NCI-H345 treated with DMSO at 0.1 percent for 48 hours (cell line): ENCODE results near the gene CCDC97.
A peak's percentile ranks its signal among the peaks of the same experiment; 100 is the strongest.
"Not testable (repeated sequence)": the region's sequence is repeated elsewhere in the genome, so short reads cannot be mapped to it uniquely, and the experiment has no call there.

Experiments
- DNase-seq: peaks from one replicate; lab custom pipeline; 2025; ENCODE audit not compliant: unreplicated experiment; lab: John Stamatoyannopoulos, UW

Gene CCDC97

DNA sequence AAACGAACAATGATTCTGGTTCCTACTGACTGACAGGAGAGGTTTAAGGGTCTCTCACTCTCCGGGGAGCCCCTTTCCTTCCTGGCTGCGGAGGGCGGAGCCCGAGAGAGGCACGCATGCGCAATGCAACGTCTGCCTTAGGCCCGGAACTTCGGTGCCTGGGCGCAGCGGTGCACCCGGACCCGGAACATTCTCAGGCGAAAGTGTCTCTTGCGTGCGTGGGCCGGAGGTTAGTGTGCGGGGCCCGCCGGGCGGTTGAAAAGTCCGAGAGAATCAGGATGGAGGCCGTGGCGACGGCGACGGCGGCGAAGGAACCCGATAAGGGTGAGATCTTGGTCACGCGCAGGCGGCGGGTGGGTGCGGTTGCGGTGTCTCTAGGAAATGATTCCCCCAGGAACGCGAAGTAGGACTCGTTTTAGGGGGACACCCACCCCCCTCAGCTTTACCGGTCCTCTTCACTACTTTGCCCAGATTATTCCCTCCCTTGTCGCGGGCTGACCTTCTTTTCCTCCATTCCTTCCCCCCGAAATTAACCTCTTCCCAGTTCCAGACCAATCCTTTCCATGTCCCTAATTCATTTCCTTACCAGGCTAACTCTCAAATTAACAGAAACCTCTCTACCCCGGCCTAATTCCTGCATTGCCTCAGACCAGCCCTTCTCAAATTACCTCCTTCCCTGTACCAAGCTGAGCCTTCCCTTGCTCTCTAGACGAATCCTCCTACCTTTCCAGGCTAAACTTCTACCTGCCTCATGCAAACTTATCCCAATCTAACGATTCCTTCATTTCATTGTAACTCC lies at the start of gene CCDC97:
CCDC97 (plus strand) TSS at position 140 of the 799 bp plus-strand sequence; CDS start at position 279, 139 bp downstream.
- DNase-seq = peak; percentile 67

- DNase-seq = no peak
Measured at GRCh38 chr19:41261474-41262190, 48.3 kb upstream of the CCDC97 start.

- peak; percentile 46 for DNase-seq
Measured at GRCh38 chr19:41263042-41263849, 46.7 kb upstream of the CCDC97 start.

GRCh38 chr19:41263850-41264580 lies 46.0 kb upstream of the CCDC97 start, which contains the start of gene HNRNPUL1:
Gene HNRNPUL1, plus strand, starts transcription at chr19:41264372. Its CDS starts 132 bp downstream, at chr19:41264504.
- peak; percentile 97 for DNase-seq

GRCh38 chr19:41264581-41265394 lies 45.2 kb upstream of the CCDC97 start:
- DNase-seq = no peak

DNA sequence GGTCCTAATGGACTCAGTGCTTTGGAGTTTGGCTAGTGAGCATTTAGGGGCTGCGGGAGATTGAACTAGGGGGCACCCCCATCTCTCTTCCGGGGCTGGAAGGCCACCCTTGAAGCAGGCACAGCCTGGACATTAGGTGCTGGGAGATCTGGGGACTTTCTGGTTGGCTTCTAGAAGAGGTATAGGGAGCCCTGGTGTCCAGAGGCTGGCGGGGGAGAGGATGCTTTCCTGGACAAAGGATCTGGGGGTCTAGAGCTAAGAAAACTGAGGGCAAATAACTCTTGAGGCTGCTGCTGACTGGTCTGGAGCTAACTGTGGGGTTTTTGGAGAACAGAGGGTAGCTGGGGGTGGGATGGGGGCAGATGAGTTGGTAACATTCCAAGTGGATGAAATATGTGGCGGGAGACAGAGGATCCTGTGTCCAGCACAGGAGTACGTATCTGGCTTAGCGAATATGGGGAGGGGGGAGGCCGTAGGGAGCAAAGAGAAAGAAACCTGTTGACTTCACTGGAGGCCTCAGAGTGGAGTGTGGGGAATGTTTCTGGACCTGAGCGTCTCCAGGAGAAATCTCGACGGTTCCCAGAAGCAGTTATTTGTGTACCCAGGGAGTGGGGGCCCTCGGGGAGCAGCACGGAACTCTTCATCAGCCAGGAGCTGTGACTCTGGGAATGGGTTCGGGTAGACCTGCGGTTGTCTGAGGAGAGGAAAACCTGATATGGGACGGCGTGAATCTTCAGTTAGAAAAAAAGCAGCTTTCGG lies 44.4 kb upstream of the CCDC97 start:
- DNase-seq = no peak

- no peak for DNase-seq
Measured at GRCh38 chr19:41269055-41269454, 40.9 kb upstream of the CCDC97 start.

GRCh38 chr19:41269571-41269970 lies 40.4 kb upstream of the CCDC97 start:
- no peak for DNase-seq

DNA sequence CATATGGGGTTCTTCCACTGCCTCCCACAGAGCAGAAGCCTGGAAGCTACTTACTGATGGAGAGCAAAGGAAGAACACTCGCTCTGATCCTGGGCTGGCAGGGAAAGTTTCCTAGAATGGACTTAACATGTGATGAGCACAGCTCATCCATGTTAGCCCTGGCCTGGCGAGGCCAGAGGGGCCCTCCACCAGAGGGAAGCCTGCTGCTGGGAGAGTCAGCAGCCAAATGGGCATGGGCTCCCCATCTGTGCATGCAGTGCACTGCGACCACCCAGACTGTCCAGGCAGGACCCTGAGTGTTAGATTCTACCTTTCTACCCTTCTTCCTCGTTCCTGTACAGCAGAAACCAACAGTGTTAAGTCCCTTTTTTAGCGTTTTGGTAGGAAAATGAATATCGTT lies 36.9 kb upstream of the CCDC97 start:
- DNase-seq = no peak

- no peak for DNase-seq
Measured at GRCh38 chr19:41274802-41275201, 35.2 kb upstream of the CCDC97 start.

DNA sequence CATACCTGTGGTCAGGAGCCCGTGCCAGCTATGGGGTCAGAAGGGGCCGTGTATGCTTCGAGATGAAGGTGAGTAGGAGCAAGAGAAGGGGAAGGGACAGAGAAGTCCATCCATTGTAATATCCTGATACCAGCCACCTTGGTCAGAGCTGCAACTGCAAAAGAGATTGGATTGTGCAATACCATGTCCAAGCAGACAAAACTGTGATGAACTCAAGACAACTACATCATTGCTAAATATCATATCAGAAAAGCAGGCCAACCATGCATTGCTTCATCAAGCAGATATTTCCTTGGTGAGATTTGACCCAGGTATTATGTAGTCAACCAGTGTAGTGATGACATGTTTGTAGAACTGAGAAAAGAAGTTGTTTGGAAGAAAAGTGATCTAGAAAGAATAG lies 33.7 kb upstream of the CCDC97 start:
- no peak for DNase-seq

DNA sequence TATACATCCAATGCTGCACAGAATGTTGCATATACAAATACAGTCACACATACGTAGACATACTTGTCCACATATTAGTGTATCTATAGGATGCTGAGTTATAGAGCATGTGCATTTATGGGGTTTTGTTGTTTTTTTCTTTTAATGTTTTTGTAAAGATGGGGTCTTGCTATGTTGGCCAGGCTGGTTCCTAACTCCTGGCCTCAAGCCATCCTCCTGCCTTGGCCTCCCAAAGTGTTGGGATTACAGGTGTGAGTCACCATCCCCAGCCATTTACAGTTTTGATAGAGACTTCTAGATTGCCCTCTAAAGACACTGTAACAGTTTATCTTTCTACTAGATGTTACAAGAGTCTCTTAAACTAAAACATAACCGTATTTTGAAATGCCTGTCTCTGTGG lies 31.5 kb upstream of the CCDC97 start:
- no peak for DNase-seq

GRCh38 chr19:41288673-41289530 lies 21.1 kb upstream of the CCDC97 start:
- DNase-seq = no peak

- DNase-seq = not testable (repeated sequence)
Measured at GRCh38 chr19:41289814-41290213, 20.2 kb upstream of the CCDC97 start.

GRCh38 chr19:41294393-41294792 lies 15.6 kb upstream of the CCDC97 start:
- DNase-seq = no peak

DNA sequence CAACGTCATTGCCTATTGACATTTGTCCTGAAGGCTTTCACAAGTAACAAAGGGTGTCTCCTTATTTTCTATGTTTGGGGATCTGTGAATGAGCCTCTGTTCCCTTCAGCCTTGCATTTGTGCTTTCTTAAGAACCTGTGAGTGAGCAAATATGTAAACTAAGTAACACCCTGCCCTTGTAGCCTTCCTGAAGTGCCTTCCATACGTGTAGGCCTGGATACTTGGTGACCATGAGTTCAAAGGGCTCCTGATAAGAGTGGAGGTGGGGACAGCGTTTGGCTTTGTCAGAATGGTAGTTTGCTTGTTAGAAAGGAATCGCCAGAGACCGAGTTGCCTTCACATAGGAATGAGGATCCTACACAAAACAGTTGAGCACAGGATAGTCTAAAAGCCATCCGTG lies 14.5 kb upstream of the CCDC97 start:
- no peak for DNase-seq

DNA sequence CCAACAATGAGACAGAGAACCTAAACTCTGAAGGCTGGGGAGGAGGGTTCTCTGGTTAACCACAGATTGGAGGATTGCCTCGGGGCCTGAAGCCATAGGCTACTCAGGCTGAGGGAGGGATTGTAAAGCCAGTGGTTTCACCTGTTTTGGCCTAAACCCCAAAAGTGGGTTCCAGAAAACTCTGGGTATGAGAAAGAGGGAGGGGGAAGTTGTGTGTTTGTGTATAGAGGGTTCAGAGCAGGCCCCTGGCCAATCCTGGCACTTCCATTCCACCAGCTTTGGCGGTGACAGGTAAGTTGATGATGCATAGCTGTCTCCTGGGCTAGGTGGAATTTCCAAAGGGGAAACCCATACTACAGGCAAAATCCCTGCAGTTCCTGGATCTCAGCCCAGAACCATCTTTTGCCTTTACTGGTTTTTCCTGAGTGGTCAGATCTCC lies 13.5 kb upstream of the CCDC97 start:
- no peak for DNase-seq
